HG03280 (cell line): ENCODE results near the gene PHF2.
A peak's percentile ranks its signal among the peaks of the same experiment; 100 is the strongest.

Experiments
- ATAC-seq: cut with Tn5 transposase; IDR thresholded peaks from one replicate; pipeline ENCODE4 v1.9.1; 2021; ENCODE audit warnings: mild to moderate bottlenecking, moderate library complexity; ENCODE audit not compliant: unreplicated experiment

The PHF2 gene

DNA sequence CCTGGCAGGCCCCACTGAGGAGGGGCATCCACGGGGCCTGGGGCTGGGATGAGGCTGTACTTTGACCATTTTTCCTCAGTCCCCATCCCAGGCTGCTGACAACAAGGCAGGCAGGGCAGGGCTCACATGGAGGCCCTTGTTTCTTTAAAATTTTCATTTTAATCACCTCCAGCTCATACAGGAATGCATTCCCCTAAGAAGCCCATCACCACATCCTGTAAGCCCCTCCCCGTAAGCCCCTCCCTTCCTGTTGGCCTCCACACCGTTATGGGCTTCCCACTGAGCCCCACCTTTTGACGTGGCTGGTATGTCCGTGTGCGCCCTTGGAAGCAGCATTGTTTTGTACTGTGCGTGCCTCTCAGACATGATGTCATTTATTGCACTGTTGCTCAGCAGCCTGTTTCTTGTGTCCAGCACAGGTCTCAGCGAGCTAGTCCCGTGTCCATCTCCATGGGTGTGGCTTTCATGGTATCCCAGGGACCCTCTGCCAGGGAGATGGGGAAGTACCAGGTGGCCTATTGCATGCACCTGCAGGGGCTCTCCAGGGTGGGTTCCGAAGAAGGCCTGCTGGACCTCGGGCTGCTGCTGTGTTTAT is 22.4 kb downstream of the PHF2 start:
- no peak for ATAC-seq

- no peak for ATAC-seq
These were observed 23.4 kb downstream of the PHF2 start for GRCh38 chr9:93599571-93600403.

DNA sequence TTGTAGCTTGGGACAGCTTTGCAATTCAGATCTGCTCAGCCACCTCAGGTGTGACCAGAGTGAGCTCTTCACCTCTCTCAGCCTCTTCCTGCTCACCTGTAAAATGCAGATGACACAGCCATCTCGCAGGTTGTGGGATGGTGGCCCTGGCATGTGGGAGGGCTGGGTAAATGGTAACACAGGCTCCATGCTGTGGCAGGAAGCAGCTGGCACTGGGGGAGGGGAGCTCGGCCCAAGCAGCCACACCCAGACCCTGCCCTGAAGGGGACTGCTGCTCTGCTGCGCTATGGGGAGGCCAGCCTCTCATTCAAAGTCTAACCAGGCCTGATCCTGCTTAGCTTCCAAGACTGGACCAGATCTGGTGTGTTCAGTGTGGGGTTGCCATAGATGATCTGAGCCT is 24.1 kb downstream of the PHF2 start:
- no peak for ATAC-seq

DNA sequence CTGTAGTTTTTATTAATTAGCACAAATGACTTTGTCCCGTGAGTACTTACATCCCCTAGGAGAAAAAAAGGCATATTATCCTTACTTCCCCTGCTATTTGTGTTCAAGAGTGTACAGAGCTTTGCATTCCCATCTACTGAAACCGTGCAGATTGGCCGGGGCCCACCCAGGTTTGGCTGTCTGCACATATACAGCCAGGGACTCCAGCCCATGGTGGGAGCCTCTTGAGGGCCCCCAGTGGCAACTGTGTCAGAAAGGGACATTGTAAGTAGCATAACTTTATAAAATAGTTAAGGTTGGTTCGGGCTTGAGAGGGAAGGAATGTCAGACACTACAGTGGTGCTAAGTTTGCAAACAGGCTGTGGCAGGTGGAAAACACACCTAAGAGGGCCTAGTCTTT is 24.7 kb downstream of the PHF2 start:
- no peak for ATAC-seq

- no peak for ATAC-seq
These were observed 25.3 kb downstream of the PHF2 start for GRCh38 chr9:93601666-93602065.

DNA sequence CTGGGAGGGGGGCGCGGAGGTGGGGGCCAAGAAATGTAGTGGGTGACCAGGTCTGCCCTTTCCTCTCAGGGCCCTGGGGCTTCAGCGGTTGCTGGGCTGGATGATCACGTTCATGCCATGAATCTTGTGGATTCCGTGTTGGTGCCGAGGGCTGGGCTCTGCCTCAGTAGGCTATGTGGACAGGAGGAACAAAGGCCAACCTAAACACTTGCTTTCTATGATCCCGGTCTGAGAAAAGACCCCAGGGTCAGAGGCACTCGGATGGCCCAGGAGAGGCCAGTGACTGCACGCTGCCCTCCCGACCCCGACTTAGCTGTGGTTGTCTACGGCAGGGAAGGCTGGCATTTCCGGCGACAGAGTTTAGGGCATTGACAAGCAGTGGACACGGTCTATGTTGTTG is 26.6 kb downstream of the PHF2 start:
- ATAC-seq: no peak

GRCh38 chr9:93603906-93604326 is 27.5 kb downstream of the PHF2 start:
- ATAC-seq: no peak

GRCh38 chr9:93606187-93606586 is 29.8 kb downstream of the PHF2 start:
- ATAC-seq: no peak

- no peak for ATAC-seq
These were observed 33.8 kb downstream of the PHF2 start for GRCh38 chr9:93610206-93610605.

- ATAC-seq: no peak
These were observed 35.8 kb downstream of the PHF2 start for GRCh38 chr9:93612052-93612795.

- peak; percentile 65 for ATAC-seq
These were observed 36.4 kb downstream of the PHF2 start for GRCh38 chr9:93612796-93613154.

GRCh38 chr9:93613174-93613573 is 36.8 kb downstream of the PHF2 start:
- ATAC-seq: no peak

DNA sequence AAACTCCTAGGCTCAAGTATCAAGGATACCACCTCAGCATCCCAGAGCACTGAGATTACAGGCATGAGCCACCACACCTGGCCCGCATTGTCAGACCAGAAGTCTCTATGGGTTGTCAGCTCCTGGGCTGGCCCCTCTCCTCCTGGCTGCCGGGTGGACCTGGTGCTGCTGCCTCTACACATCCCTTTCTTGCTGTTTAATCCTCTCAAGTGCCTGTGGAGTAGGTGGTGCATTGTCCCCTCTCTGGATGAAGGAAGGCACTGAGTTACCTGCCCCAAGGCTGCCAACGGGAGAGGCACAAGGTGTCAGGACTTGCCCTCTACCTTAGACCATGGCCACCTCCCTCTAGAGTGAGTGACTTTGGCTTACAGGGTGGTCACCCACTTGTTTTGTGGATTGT is 37.4 kb downstream of the PHF2 start:
- no peak for ATAC-seq

DNA sequence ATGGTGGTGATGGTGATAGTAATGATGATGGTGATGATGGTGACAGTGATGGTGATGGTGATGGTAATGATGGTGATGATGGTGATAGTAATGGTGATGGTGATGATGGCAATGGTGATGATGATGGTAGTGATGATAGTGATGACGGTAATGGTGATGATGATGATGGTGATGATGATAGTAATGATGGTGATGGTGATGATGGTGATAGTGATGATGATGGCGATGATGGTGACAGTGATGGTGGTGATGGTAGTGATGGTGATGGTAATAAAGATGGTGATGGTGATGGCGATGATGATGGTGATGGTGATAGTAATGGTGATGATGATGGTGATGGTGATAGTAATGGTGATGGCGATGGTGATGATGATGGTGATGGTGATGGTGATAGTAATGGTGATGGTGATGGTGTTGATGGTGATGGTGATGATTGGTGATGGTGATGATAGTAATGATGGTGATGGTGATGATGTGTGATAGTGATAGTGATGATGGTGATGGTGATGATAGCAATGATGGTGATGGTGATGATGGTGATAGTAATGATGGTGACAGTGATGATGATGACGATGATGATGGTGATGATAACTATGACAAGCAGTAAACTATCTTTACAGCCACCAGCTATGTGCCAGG is 38.6 kb downstream of the PHF2 start:
- no peak for ATAC-seq

DNA sequence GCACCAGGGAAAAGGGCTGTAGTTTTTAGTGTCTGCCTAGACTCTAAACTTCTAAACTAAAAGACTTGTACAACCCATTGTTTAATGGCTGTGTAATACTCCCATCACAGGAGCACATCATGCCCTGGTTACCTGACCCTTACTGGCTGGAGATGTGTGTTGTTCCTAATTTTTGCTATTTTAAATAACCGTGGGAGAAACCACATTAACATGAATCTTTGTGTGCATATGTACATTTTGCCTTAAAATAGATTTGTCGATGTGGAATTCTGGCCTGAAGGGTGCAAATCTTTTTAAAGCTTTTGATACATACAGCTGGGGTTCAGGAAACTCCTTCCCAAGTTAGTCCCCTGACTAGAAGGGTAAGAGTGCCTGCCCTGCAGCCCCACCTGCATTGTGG is 39.7 kb downstream of the PHF2 start:
- ATAC-seq: no peak

GRCh38 chr9:93617273-93617672 is 40.9 kb downstream of the PHF2 start:
- no peak for ATAC-seq

GRCh38 chr9:93619272-93619775 is 42.9 kb downstream of the PHF2 start:
- ATAC-seq: no peak

DNA sequence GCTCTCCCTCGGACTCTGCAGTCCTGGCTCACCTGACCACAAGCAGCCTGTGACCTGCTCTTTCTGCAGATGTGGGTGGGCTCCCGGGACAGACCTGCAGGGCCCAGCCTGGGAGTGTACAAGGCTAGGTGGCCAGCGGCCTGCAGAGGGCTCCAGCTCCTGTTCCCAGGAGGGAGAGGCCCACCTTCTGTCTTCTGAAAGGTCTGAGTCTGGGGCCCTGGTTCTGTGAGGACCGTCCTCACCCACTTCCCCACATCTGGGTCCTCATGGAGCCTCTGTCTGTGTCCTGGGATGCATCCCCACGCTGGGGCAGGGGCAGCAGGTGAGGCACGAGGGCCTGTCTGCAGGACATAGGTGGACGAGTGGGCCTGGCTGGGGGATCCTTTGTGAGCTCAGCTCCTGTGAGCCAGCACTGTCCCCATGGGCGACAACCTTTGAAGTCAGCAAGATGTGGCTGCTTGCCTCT is 43.7 kb downstream of the PHF2 start:
- ATAC-seq: no peak

- ATAC-seq: no peak
These were observed 44.8 kb downstream of the PHF2 start for GRCh38 chr9:93620881-93621820.

GRCh38 chr9:93621922-93622321 is 45.5 kb downstream of the PHF2 start:
- no peak for ATAC-seq
